K562 (cell line): Measurements from ENCODE around the gene TRIM38.
"Not testable (repeated sequence)": the region's sequence is repeated elsewhere in the genome, so short reads cannot be mapped to it uniquely, and the experiment has no call there.

Source experiments
- CHD1 ChIP-seq: fragments of 200-600 bp; sonication (generic); IDR thresholded peaks from one replicate; pipeline ENCODE4 v1.6.1; 2012; ENCODE audit warnings: mild to moderate bottlenecking, moderate library complexity, low read length, inconsistent platforms
- EZH2 ChIP-seq: IDR thresholded peaks from 2 replicates; pipeline ENCODE4 v1.6.1; 2012; ENCODE audit warnings: low read depth, mild to moderate bottlenecking, inconsistent platforms, low read length, borderline replicate concordance
- JUND ChIP-seq, 2 experiments: IDR thresholded peaks; 2 replicates in 1 of 2; 3 replicates in 1 of 2; pipeline ENCODE4 v1.6.1; 2011; ENCODE audit warnings: borderline replicate concordance in 2 of 2, low read depth in 2 of 2, low read length in 2 of 2, improper control_type of control experiment in 1 of 2, missing biosample characterization in 1 of 2, missing genetic modification characterization in 1 of 2, missing genetic modification reagents in 1 of 2
- NR1H2 ChIP-seq: sonication (generic); formaldehyde crosslinking; IDR thresholded peaks from 2 replicates; pipeline ENCODE4 v1.4.0; 2020; ENCODE audit warnings: mild to moderate bottlenecking, missing genetic modification reagents
- PHTF2 ChIP-seq: fragments of 250-450 bp; sonication (Bioruptor Pico); IDR thresholded peaks from 2 replicates; pipeline ENCODE4 v1.5.0; 2021; ENCODE audit warnings: mild to moderate bottlenecking
- POLR2A ChIP-seq: fragments of 450-650 bp; conservative IDR thresholded peaks from 2 replicates; pipeline ENCODE4 v1.6.1; 2016
- SREBF2 ChIP-seq: sonication (generic); formaldehyde crosslinking; IDR thresholded peaks from 2 replicates; pipeline ENCODE4 v1.4.0; 2020; ENCODE audit warnings: mild to moderate bottlenecking, missing genetic modification reagents
- SRSF1 ChIP-seq: fragments of 200-400 bp; formaldehyde crosslinking; IDR thresholded peaks from 2 replicates; pipeline ENCODE4 v1.6.1; 2017; ENCODE audit warnings: mild to moderate bottlenecking, low read depth, low read length, moderate library complexity
- TAF1 ChIP-seq: IDR thresholded peaks from 2 replicates; pipeline ENCODE4 v1.6.1; 2011; ENCODE audit warnings: mild to moderate bottlenecking, low read length, moderate library complexity; ENCODE audit not compliant: insufficient read depth, control insufficient read depth, severe bottlenecking; ENCODE audit errors: extremely low read depth
- ZNF140 ChIP-seq: fragments of 250-450 bp; sonication (Bioruptor Pico); IDR thresholded peaks from 2 replicates; pipeline ENCODE4 v1.8.0; 2021; ENCODE audit warnings: moderate library complexity, mild to moderate bottlenecking, inconsistent platforms
- ZNF274 ChIP-seq: IDR thresholded peaks from 2 replicates; pipeline ENCODE4 v1.6.1; 2011; ENCODE audit warnings: low read depth, mild to moderate bottlenecking, low read length, moderate library complexity, borderline replicate concordance
- ZNF324 ChIP-seq: fragments of 250-450 bp; sonication (Bioruptor Pico); IDR thresholded peaks from 2 replicates; pipeline ENCODE4 v1.4.0; 2020; ENCODE audit warnings: mild to moderate bottlenecking
- TF ChIP-seq, protein P1 (sequence below), 3 experiments: IDR thresholded peaks in 2 of 3; conservative IDR thresholded peaks in 1 of 3; 2 replicates each; pipeline ENCODE4 v1.5.1; 2011 to 2012; ENCODE audit warnings: low read length in 3 of 3, mild to moderate bottlenecking in 3 of 3, control low read depth in 2 of 3, improper control_type of control experiment in 1 of 3, inconsistent platforms in 1 of 3, low read depth in 1 of 3, mixed read lengths in 1 of 3, moderate library complexity in 1 of 3; ENCODE audit not compliant: insufficient read depth in 2 of 3

DNA sequence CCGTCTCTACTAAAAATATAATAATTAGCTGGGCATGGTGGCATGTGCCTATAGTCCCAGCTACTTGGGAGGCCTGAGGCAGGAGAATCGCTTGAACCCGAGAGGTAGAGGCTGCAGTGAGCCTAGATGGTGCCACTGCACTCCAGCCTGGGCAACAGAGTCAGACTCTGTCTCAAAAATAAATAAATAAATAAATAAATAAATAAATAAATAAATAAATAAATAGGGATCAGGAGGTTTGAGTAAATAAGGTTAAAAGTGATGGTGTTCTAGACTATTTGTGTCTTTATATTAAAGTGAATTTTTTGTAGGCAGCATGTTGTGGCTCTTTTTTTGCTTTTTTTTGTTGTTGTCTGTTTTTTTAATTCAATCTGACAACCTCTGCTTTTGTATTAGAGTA, 15.1 kb upstream of the TRIM38 start:
- TF ChIP-seq POLR2A; SRSF1; NR1H2 (CRISPR knock-in tag); ZNF274; ZNF140 (CRISPR knock-in tag); CHD1; JUND (IDR thresholded peaks at IDR 0.05; ENCODE audit: borderline replicate concordance, low read depth, low read length); JUND (tag; IDR thresholded peaks at IDR 0.05; ENCODE audit: borderline replicate concordance, low read depth, low read length); TAF1; ZNF324; EZH2; PHTF2 (CRISPR knock-in tag); SREBF2 (CRISPR knock-in tag): not testable (repeated sequence)
- TF ChIP-seq, protein P1, sequence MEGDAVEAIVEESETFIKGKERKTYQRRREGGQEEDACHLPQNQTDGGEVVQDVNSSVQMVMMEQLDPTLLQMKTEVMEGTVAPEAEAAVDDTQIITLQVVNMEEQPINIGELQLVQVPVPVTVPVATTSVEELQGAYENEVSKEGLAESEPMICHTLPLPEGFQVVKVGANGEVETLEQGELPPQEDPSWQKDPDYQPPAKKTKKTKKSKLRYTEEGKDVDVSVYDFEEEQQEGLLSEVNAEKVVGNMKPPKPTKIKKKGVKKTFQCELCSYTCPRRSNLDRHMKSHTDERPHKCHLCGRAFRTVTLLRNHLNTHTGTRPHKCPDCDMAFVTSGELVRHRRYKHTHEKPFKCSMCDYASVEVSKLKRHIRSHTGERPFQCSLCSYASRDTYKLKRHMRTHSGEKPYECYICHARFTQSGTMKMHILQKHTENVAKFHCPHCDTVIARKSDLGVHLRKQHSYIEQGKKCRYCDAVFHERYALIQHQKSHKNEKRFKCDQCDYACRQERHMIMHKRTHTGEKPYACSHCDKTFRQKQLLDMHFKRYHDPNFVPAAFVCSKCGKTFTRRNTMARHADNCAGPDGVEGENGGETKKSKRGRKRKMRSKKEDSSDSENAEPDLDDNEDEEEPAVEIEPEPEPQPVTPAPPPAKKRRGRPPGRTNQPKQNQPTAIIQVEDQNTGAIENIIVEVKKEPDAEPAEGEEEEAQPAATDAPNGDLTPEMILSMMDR (IDR thresholded peaks at IDR 0.05 in 2 of 3, conservative IDR thresholded peaks at IDR 0.05 in 1 of 3; ENCODE audit: insufficient read depth in 2 of 3, low read depth in 1 of 3, low read length in 3 of 3), result not testable (repeated sequence)
